ENCODE data around the gene KRTAP10-7. TPM values are rescaled to one million over a fixed set of nuclear protein-coding genes. Genes with fewer than 3 reads are reported as not detected.
"Not testable (repeated sequence)": the region's sequence is repeated elsewhere in the genome, so short reads cannot be mapped to it uniquely, and the experiment has no call there.

KRTAP10-7 gene
- total RNA-seq, 2 donors from 2014 or later, result not detected

GRCh38 chr21:44613386-44614155, 13.2 kb downstream of the KRTAP10-7 start:
- Mint-ChIP-seq H3K27ac (no peak overlapping the region), H3K36me3 (peaks cover 29 to 36% of the 10 kb centered on the region in 2 donors), H3K9me3 (peaks cover 23 to 26% of the 10 kb centered on the region in 2 donors)
- no peak for ATAC-seq
- DNase-seq (ENCODE audit: low spot score in 2 of 2), result no peak

GRCh38 chr21:44614161-44614631, 13.8 kb downstream of the KRTAP10-7 start:
- peaks cover 24 to 27% of the 10 kb centered on the region in 2 donors for H3K9me3 Mint-ChIP-seq
- H3K27ac Mint-ChIP-seq, result no peak overlapping the region
- H3K36me3 Mint-ChIP-seq, result peaks cover 30 to 37% of the 10 kb centered on the region in 2 donors
- ATAC-seq (no peak), DNase-seq (ENCODE audit: low spot score in 2 of 2) (no peak)

- H3K27ac Mint-ChIP-seq, result no peak overlapping the region
- H3K9me3 Mint-ChIP-seq, result peaks cover 24 to 28% of the 10 kb centered on the region in 2 donors
- no peak for DNase-seq (ENCODE audit: low spot score in 2 of 2)
- H3K36me3 Mint-ChIP-seq, result peaks cover 31 to 37% of the 10 kb centered on the region in 2 donors
- no peak for ATAC-seq
These were observed 14.6 kb downstream of the KRTAP10-7 start for GRCh38 chr21:44614961-44615391.

GRCh38 chr21:44615466-44615865, 15.1 kb downstream of the KRTAP10-7 start:
- Mint-ChIP-seq H3K36me3 (peaks cover 32 to 37% of the 10 kb centered on the region in 2 donors), H3K9me3 (peaks cover 27 to 31% of the 10 kb centered on the region in 2 donors), H3K27ac (no peak overlapping the region)
- ATAC-seq (no peak), DNase-seq (ENCODE audit: low spot score in 2 of 2) (no peak)

- no peak for DNase-seq (ENCODE audit: low spot score in 2 of 2)
- Mint-ChIP-seq H3K27ac (peak overlapping the region in 1 of 2 donors; percentile 84), H3K9me3 (peaks cover 29 to 32% of the 10 kb centered on the region in 2 donors), H3K36me3 (peaks cover 31 to 36% of the 10 kb centered on the region in 2 donors)
- no peak for ATAC-seq
These were observed 15.7 kb downstream of the KRTAP10-7 start for GRCh38 chr21:44615911-44616590.

- DNase-seq (ENCODE audit: low spot score in 2 of 2), result no peak
- H3K27ac Mint-ChIP-seq, result peak overlapping the region in 1 of 2 donors; percentile 84
- peaks cover 28 to 31% of the 10 kb centered on the region in 2 donors for H3K36me3 Mint-ChIP-seq
- no peak for ATAC-seq
- peaks cover 24 to 29% of the 10 kb centered on the region in 2 donors for H3K9me3 Mint-ChIP-seq
These were observed 16.2 kb downstream of the KRTAP10-7 start for GRCh38 chr21:44616591-44616926.

GRCh38 chr21:44617071-44617501, 16.7 kb downstream of the KRTAP10-7 start:
- peaks cover 28 to 31% of the 10 kb centered on the region in 2 donors for H3K36me3 Mint-ChIP-seq
- DNase-seq (ENCODE audit: low spot score in 2 of 2) (no peak), ATAC-seq (no peak)
- peak overlapping the region in 1 of 2 donors; percentile 84 for H3K27ac Mint-ChIP-seq
- H3K9me3 Mint-ChIP-seq, result peaks cover 24 to 27% of the 10 kb centered on the region in 2 donors

- H3K27ac Mint-ChIP-seq, result peak overlapping the region in 1 of 2 donors; percentile 84
- peak; percentile 44 to 60 for ATAC-seq
- peaks cover 36 to 39% of the 10 kb centered on the region in 2 donors for H3K9me3 Mint-ChIP-seq
- H3K36me3 Mint-ChIP-seq, result peaks cover 41 to 44% of the 10 kb centered on the region in 2 donors
- DNase-seq (ENCODE audit: low spot score in 2 of 2), result no peak
These were observed 18.1 kb downstream of the KRTAP10-7 start for GRCh38 chr21:44618504-44618903.

GRCh38 chr21:44618909-44619308, 18.5 kb downstream of the KRTAP10-7 start:
- DNase-seq (ENCODE audit: low spot score in 2 of 2), result peak in 1 of 2 donors; percentile 17
- Mint-ChIP-seq H3K27ac (peak overlapping the region; percentile 6 to 84), H3K36me3 (peaks cover 45 to 48% of the 10 kb centered on the region in 2 donors), H3K9me3 (peaks cover 40 to 43% of the 10 kb centered on the region in 2 donors)
- ATAC-seq, result peak; percentile 71 to 98

GRCh38 chr21:44619886-44620285, 19.5 kb downstream of the KRTAP10-7 start:
- no peak for ATAC-seq
- DNase-seq (ENCODE audit: low spot score in 2 of 2), result no peak
- Mint-ChIP-seq H3K27ac (no peak overlapping the region), H3K36me3 (peaks cover 53 to 57% of the 10 kb centered on the region in 2 donors), H3K9me3 (peaks cover 50 to 51% of the 10 kb centered on the region in 2 donors)

- no peak overlapping the region for H3K27ac Mint-ChIP-seq
- H3K9me3 Mint-ChIP-seq, result peaks cover 46 to 52% of the 10 kb centered on the region in 2 donors
- DNase-seq (ENCODE audit: low spot score in 2 of 2) (no peak), ATAC-seq (no peak)
- peaks cover 48 to 53% of the 10 kb centered on the region in 2 donors for H3K36me3 Mint-ChIP-seq
These were observed 23.2 kb downstream of the KRTAP10-7 start for GRCh38 chr21:44623575-44623974.

GRCh38 chr21:44625756-44626155, 25.4 kb downstream of the KRTAP10-7 start:
- Mint-ChIP-seq H3K27ac (no peak overlapping the region), H3K9me3 (peaks cover 32 to 41% of the 10 kb centered on the region in 2 donors), H3K36me3 (peaks cover 36 to 42% of the 10 kb centered on the region in 2 donors)
- no peak for DNase-seq (ENCODE audit: low spot score in 2 of 2)
- no peak for ATAC-seq

- H3K36me3 Mint-ChIP-seq, result peaks cover 38 to 45% of the 10 kb centered on the region in 2 donors
- H3K9me3 Mint-ChIP-seq, result peaks cover 35 to 44% of the 10 kb centered on the region in 2 donors
- H3K27ac Mint-ChIP-seq, result no peak overlapping the region
- DNase-seq (ENCODE audit: low spot score in 2 of 2) (no peak), ATAC-seq (no peak)
These were observed 25.9 kb downstream of the KRTAP10-7 start for GRCh38 chr21:44626262-44626661.

- Mint-ChIP-seq H3K9me3 (peaks cover 38 to 49% of the 10 kb centered on the region in 2 donors), H3K27ac (no peak within 1 kb of the TSS), H3K36me3 (peaks cover 38 to 50% of the 10 kb centered on the region in 2 donors)
- ATAC-seq (no peak), DNase-seq (ENCODE audit: low spot score in 2 of 2) (no peak)
These were observed 26.3 kb downstream of the KRTAP10-7 start, which contains the start of gene KRTAP10-9 for GRCh38 chr21:44626673-44627143. TSS of gene KRTAP10-9 (plus strand) at chr21:44627093. CDS start at chr21:44627172, 79 bp downstream.

- Mint-ChIP-seq H3K9me3 (peaks cover 42 to 53% of the 10 kb centered on the region in 2 donors), H3K36me3 (peaks cover 37 to 51% of the 10 kb centered on the region in 2 donors)
- not testable (repeated sequence) for ATAC-seq; DNase-seq (ENCODE audit: low spot score in 2 of 2); H3K27ac Mint-ChIP-seq
These were observed 26.9 kb downstream of the KRTAP10-7 start for GRCh38 chr21:44627181-44627822.

- DNase-seq (ENCODE audit: low spot score in 2 of 2); H3K27ac Mint-ChIP-seq; ATAC-seq: not testable (repeated sequence)
- peaks cover 31 to 45% of the 10 kb centered on the region in 2 donors for H3K36me3 Mint-ChIP-seq
- peaks cover 36 to 51% of the 10 kb centered on the region in 2 donors for H3K9me3 Mint-ChIP-seq
These were observed 27.4 kb downstream of the KRTAP10-7 start for GRCh38 chr21:44627831-44628233.

Measured in activated naive CD4-positive, alpha-beta T cell treated with anti-CD3 and anti-CD28 coated beads, Interleukin-2, amount 50 U/mL, for 72 hours (primary cell).